ENCODE data around the gene ZBBX. TPM values are rescaled to one million over a fixed set of nuclear protein-coding genes. Genes with fewer than 3 reads are reported as not detected.

ZBBX gene
- polyA plus RNA-seq, 1 of the 3 experiments (the other 2 are of a cell fraction), result 0.18 TPM

GRCh38 chr3:167228135-167228534, 152.0 kb downstream of the ZBBX start (continued):
- 0 out of 2 replicates have a peak, but pooled peaks have one; percentile 16 for TF ChIP-seq ZBTB33 (IDR thresholded peaks at IDR 0.05; ENCODE audit: borderline replicate concordance, low read depth)
- no peak for TF ChIP-seq EZH2phosphoT487 (IDR thresholded peaks at IDR 0.05; ENCODE audit: borderline replicate concordance, low read depth)
- peak; percentile 25 to 78; a peak in 2 of 4 replicates for TF ChIP-seq EP300 (IDR thresholded peaks at IDR 0.05; ENCODE audit: borderline replicate concordance in 1 of 2, low read depth in 1 of 2, low read length in 1 of 2)
- TF ChIP-seq RAD21 (IDR thresholded peaks at IDR 0.05; ENCODE audit: low read length), result no peak
- TF ChIP-seq NFIC (IDR thresholded peaks at IDR 0.05; ENCODE audit: borderline replicate concordance), result peak; percentile 60
- no peak for TF ChIP-seq GABPA (IDR thresholded peaks at IDR 0.05; ENCODE audit: low read depth)
- no peak for TF ChIP-seq RXRA (IDR thresholded peaks at IDR 0.05; ENCODE audit: borderline replicate concordance, low read depth)
- no peak for TF ChIP-seq TAF1 (IDR thresholded peaks at IDR 0.05; ENCODE audit: borderline replicate concordance, low read depth, low read length)
- no peak for TF ChIP-seq SMC3 (IDR thresholded peaks at IDR 0.05; ENCODE audit: low read depth, low read length)
- no peak for TF ChIP-seq GATA2 (CRISPR knock-in tag; IDR thresholded peaks at IDR 0.05)

GRCh38 chr3:167225821-167226220, 154.3 kb downstream of the ZBBX start:
- CTCF ChIA-PET, result no interaction called here
- no peaks in the 10 kb centered on the region for H3K9me2 ChIP-seq

More at GRCh38 chr3:167225821-167226220, 154.3 kb downstream of the ZBBX start:
- H4K20me1 ChIP-seq (ENCODE audit: insufficient read depth), result no peaks in the 10 kb centered on the region
- H3K27me3 ChIP-seq (ENCODE audit: insufficient read depth), result no peaks in the 10 kb centered on the region
- H3K27ac ChIP-seq (ENCODE audit: low read depth in 2 of 2, low read length in 1 of 2), result no peak overlapping the region
- H3K9me3 ChIP-seq, result no peaks in the 10 kb centered on the region
- H3K9ac ChIP-seq, result no peak overlapping the region
- no peak for DNase-seq
- no peak overlapping the region for H2AFZ ChIP-seq (ENCODE audit: low read depth)
- no peak overlapping the region for H3K4me3 ChIP-seq (ENCODE audit: low read depth in 2 of 2, low read length in 1 of 2)
- no peaks in the 10 kb centered on the region for H3K36me3 ChIP-seq (replicated peaks in 1 of 2; ENCODE audit: control insufficient read depth in 1 of 2, insufficient read depth in 2 of 2, low read length in 1 of 2)
- H3K4me1 ChIP-seq (ENCODE audit: control insufficient read depth in 1 of 2, insufficient read depth in 2 of 2, low read depth in 1 of 2, low read length in 1 of 2), result no peaks in the 10 kb centered on the region; a peak in 1 of 4 replicates
- no peak overlapping the region for H3K4me2 ChIP-seq
- peaks cover 9% of the 10 kb centered on the region for H3F3A ChIP-seq (replicated peaks; ENCODE audit: insufficient read depth)
- 77% methylated on average over 1 of the region's 1 CpG for WGBS (ENCODE audit: low lambda C conversion rate)
- POLR2A ChIA-PET, result no interaction called here
- no peaks in the 10 kb centered on the region for H3K79me2 ChIP-seq (ENCODE audit: insufficient read depth)
- TF ChIP-seq GATA2 (CRISPR knock-in tag; IDR thresholded peaks at IDR 0.05), result no peak
- no peak for TF ChIP-seq GABPA (IDR thresholded peaks at IDR 0.05; ENCODE audit: low read depth)
- no peak for TF ChIP-seq FOXJ3 (CRISPR knock-in tag; IDR thresholded peaks at IDR 0.05)
- no peak for TF ChIP-seq NRF1 (IDR thresholded peaks at IDR 0.05; ENCODE audit: low read depth, low read length)
- no peak for TF ChIP-seq ZBTB33 (IDR thresholded peaks at IDR 0.05; ENCODE audit: borderline replicate concordance, low read depth)
- no peak for TF ChIP-seq TCF12 (IDR thresholded peaks at IDR 0.05)
- TF ChIP-seq NFIC (IDR thresholded peaks at IDR 0.05; ENCODE audit: borderline replicate concordance), result no peak
- no peak for TF ChIP-seq JUND (IDR thresholded peaks at IDR 0.05)
- TF ChIP-seq EZH2phosphoT487 (IDR thresholded peaks at IDR 0.05; ENCODE audit: borderline replicate concordance, low read depth), result no peak
- TF ChIP-seq POLR2AphosphoS5 (IDR thresholded peaks at IDR 0.05; ENCODE audit: low read depth, low read length), result no peak
- no peak for TF ChIP-seq FOSL2 (IDR thresholded peaks at IDR 0.05; ENCODE audit: borderline replicate concordance, low read depth)
- no peak for TF ChIP-seq YY1 (IDR thresholded peaks at IDR 0.05; ENCODE audit: low read depth)
- no peak for TF ChIP-seq MXI1 (IDR thresholded peaks at IDR 0.05; ENCODE audit: low read depth, low read length)
- no peak for TF ChIP-seq RXRA (IDR thresholded peaks at IDR 0.05; ENCODE audit: borderline replicate concordance, low read depth)
